SHP77 treated with DMSO at 0.1 percent for 48 hours (cell line): ENCODE results near the gene OTOGL.
"Not testable (repeated sequence)": the region's sequence is repeated elsewhere in the genome, so short reads cannot be mapped to it uniquely, and the experiment has no call there.

Experiments
- DNase-seq: peaks from one replicate; lab custom pipeline; 2025; lab: John Stamatoyannopoulos, UW

The OTOGL gene

DNA sequence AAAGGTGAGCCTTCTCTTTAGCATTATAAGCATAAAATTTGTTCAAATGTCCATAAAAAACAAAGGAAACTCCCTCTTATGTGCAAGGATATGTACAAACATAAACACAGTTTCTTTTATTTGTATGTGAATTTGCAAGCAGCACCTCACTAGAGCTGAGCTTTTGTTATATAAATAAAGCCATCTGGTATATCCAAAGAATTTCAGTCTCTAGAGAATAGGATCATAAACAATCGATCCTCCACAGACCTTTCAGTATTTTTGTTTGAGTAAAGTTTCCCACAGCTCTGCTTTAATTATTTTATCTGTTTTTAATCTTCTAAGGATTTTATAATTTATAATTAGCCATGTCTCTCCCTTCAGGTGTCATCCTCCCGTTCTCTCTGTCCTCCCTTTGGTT is 89.2 kb downstream of the OTOGL start:
- DNase-seq = no peak

DNA sequence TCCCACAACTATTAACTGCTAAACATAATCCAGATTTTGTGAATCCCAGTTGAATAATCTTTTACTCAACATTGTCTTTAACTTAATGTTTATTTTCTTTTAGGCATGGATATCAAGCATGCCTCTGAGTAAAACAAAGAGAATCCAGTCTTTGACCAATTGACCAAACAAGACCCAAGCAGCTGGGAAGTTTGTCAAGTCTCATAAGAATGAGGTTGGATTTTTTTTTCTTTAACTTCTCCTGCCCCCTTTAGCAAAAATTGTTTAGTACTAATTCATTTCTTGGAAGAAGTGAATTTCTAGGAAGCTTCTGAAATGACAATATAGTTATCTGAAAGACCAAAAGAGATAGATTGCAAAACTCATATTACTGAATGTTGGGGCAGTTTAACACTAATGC is 89.9 kb downstream of the OTOGL start:
- DNase-seq = no peak

DNA sequence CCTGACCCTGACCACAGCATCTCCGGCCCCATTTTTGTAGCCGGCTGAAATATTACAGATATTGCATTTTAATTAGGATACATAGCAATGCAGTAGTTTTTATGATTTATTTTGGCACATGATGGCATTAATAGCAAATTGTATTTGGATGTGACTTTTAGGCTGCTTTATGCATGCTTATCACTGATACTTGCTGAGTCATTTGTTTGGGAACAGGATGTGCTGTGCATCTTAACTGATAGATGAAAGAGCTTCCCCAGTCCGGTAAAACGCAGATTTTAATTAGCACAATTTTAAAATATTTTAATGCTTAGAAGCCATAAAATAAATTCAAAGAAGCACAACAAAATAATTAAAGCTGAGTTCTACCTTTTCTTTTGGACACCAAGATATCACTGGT is 90.7 kb downstream of the OTOGL start:
- DNase-seq = no peak

DNA sequence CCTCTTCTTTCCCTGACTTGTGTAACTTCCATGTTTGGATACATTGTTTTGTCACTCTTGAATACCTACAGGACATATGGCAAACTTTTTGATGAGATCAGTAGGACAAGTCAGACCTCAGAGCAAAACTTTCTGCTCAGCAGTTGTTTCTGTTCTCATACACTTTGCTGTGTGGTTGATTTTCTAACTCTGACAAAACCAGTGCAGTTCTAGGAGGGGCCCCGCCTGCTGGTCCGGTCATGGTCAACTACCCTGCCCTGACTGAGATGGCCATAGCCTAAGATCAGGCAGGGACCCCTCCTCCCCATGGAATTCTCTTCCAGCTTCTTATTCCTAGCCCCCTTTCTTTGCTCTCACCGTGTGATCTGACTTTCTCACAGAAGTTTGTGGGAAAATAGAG is 92.8 kb downstream of the OTOGL start:
- no peak for DNase-seq

DNA sequence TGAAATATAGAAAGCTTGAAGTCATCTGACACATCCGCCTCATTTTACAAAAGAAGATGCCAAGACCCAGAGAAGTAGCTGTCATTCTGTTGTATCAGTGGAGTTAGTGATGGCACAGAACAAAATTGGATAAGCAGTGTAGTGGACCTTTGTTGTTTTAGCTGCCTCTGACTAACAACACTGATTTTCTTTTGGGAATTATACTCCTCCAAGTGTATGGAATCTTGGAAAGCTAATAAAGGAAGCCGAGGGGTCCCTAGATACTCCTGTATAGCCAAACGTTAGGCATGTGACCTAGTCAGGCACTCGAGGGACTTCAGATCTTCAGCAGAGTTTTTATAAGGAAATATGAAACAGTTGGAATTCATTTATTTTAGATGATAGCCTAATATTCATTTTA is 94.5 kb downstream of the OTOGL start:
- no peak for DNase-seq

DNA sequence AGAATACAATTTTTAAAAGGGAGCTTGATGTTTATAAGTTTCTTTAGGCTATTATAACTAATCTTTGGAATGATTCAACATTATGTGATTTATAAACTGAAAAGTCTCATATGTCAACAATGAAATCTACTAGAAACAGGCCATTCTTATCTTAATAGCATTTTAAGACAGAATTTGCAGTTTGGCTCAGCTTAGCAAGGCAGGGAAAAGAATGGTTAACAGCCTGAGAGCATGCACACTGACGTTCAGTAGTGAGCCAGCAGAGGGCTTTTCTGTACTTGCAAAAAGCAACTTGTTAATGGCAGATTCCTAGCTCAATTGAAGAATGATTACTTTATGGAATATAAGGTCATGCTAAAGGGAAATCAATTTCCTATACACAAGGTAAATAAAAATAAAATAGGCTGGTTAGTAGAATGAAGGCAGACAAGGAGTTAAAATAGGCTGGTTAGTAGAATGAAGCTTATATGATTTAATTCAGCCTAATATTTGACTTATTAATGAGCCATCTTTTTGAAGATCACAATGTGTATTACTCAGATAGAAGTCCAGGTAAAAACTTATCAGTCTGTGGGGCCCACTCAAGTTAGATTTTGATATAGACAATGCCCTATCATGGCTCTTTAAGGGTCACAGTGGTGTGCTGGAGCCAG is 95.9 kb downstream of the OTOGL start:
- DNase-seq = peak; percentile 11

DNA sequence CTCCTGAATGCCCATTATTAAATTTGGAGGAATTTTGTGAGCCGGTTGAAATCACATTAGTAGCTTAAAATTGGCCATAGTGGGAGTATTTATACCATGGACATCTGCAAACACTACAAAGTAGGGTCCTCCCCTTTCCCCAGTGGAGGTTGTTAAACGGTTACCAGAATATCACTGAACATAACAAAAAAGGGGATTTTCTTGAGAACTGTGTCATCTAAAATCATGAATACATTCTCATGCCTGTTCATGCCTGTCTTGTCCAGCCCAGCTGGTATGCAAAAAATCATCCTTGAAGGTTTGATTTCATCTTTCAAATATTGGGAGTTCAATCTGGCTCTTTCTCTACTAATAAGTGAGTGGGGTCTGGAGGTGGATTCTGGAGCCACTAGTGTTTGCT is 96.4 kb downstream of the OTOGL start:
- no peak for DNase-seq

DNA sequence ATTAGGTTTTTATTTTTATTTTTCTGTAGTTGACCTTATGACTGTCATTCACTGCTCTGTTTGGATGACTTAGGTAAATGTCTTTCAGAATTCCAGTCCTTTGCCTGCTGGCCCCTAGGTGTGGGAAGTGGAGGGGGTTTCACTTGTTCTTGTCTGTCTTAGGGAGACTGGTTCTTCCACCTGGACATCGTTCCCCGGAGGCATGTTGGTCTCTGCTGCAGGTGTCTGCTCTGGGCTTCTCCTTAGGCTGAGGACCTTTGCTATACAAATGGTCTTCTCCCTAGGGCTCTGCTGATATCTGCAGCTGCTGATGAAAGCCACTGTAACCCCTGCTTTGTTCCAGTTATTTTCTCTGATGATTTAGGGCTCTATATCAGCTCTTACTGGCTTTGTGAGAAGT is 97.1 kb downstream of the OTOGL start:
- DNase-seq = no peak

DNA sequence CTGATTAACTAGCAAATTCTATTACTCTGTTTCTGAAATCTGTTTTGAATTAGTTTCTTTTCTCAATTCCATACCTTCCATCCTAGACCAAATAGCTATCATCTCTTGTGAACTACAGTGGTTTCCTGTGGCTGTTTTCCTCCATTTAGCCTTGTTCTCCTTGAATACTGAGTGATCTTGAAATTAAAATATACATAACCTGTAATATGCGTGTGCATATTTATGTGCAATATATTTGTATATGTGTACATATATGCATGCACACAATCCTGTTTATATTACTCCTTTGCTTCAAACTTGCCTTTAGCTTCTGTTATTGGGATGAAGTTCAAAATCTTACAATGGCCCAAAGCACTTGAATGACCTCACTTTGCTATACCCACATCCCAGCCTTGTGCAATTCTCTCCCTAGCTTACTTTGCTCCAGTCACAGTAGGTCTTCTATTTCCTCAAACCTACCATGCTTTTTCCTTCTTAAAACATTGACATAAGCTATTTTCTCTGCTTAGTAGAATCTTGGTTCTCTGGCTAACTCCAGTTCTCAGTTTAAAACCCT is 99.5 kb downstream of the OTOGL start:
- DNase-seq = no peak

DNA sequence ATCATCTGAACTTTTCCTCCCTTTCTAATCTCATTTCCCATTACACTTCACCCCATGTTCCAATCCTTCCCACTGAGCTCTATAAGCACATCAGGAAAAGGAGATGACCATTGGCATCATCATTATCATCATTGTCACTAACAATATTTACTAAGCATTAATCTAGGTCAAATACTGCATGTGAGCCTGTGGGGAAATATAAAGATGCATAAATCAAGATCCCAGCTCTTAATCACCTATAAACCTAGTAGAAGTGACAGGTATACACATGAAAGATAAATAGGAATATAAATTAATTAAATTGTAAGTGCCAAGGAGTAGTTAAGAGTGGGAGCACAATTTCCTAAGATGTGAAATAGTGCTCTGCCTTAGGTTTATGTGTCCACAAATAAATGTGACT is 100.6 kb downstream of the OTOGL start:
- no peak for DNase-seq

DNA sequence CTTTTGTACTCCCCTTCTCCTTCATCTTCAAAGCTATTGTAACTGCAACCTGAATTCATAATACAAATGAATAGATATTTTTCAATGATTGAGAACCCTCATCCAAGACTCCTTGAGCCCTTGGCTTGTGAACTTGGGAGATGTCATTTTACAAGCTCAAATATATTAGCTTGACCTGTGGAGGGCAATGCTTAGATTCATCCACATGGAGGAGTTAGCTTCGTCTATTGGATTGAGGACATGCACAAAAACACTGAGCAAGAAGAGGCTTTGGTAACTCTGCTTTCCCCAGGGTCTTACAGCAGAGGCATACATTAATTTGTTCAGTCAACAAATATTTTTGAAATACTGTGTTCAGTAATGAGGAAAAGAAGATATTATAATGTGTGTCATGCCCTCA is 101.1 kb downstream of the OTOGL start:
- DNase-seq = no peak

DNA sequence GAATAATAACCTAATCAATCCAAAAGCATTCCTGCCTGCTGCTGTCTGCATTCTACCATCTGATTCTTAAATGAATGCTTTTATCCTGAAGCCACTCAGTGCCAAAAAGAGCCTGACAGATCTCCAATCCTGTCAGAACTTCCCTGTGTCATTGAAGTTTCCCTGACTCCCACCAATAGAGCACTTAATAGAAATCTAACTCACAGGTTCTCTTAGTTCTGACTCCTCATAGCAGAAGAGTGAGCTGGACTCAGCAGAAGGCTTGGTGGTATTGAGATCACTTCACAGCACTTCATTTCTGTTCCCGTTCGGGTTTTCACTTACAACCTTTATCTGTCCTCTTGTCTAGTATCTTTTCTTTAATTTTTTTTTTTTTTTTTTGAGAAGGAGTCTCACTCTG is 102.6 kb downstream of the OTOGL start:
- DNase-seq = no peak

DNA sequence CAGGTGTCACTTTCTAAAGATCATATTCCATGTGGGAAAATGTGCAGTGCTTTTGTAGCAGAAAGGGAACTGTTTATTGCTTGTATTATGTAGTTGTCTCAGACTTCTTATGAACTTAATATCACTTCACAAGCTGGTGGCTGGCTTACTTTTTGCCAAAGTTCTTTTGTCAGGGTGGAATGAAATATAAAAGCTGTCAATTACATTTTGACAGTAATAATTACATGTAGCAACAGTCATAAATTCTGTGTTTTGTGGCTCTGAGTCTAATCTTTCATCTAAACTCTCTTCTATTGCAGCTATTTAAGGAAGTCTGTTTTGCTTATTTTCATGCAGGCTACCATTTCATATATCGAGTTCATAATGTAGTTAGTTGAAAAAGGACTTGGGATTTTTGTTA is 106.6 kb downstream of the OTOGL start:
- no peak for DNase-seq

DNA sequence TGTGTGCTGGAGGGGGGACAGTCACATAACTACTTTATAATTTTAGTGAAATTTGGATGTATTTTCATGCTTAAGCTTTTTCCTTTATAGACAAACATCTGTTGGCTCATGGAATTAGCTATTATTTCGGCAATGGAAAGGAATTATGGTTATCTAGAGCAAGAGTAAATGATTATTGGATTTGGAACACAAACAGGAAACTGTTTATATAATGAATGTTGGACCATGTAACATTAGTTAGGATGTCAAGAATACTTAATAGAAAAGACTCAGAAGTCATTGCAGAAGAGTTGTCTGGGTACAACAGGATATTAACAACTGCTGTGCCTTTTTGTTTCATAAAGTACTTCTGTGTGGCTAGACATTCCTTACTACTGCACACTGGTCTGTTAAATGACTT is 108.7 kb downstream of the OTOGL start:
- DNase-seq = no peak

DNA sequence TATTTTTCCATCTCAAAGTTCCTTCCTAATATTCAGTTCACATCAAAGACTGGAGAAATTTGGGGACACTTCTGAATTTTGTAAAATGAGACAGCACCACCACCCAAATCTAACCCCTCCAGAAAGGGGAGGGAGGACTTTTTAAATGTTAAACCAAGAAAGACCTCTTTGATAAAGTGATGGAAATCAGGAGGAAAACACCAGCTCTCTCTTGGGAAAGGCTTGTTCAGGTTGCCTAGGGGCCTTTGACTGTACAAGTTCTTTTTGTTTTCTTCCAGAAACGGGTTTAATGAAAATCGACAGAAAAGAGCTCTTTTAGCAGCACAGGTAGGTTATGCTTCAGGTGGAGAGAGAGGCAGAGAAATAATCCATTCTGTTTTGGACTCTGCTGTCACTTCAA is 112.3 kb downstream of the OTOGL start:
- no peak for DNase-seq

DNA sequence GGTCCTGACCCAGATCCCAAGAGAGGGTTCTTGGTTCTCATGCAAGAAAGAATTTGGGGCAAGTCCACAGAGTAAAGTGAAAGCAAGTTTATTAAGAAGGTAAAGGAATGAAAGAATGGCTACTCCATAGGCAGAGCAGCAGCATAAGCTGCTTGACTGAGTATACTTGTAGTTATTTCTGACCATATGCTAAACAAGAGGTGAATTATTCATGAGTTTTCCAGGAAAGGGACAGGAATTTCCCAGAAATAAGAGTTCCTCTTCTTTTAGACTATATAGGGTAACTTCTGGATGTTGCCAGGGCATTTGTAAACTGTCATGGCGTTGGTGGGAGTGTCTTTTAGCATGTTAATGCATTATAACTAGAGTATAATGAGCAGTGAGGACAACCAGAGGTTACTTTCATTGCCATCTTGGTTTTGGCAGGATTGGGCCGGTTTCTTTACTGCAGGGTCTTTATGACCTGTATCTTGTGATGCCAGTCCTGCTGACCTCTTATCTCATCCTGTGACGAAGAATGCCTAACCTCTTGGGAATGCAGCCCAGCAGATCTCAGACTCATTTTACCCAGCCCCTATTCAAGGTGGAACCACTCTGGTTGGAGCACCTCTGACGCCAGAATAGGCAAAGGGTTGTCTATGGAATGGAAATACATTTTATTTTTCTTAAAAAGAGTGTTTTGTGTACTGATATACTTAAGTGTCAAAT is 113.8 kb downstream of the OTOGL start:
- no peak for DNase-seq

DNA sequence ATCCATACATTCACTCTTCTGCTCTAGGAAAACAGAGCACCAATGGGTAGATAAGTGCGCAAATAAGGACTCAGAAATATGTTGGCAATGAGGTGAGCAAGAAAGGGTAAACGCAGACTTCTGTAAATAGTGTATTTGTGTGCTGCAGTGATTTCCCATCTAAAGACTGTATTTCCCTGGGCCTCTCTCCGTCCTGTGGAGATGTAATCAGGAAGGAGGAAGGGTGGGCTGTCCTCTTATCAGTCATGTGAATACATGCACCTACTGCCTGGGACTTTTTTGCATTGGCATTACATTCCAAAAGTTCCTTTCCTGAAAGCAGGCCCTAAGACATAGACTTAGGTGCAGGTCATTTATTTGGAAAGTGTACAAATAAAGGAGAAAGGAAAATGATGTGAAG is 114.5 kb downstream of the OTOGL start:
- DNase-seq = no peak

DNA sequence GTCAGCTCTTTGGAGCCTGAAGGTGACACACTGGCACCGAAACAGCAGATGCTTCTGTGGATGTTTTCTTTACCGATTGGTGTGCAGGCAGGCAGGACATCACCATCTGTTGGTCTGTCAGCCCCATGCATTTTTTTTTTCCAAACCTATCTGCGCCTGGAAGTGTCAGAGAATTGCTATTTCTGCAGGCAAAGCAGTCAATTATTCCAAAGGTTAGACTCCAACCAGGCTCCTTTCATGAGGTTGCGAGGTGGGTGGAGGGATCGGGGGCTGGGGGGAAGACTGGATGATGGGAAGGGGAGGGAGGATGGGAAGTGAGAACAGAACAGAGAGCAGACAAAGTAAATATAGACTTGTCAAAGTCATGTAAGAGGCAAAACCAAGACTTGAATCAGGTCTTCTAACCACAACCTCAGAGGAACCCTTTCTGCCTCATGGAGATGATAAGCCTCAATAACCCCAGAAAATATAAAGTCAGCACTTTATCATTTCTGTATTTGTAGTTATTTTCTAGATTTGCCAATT is 117.7 kb downstream of the OTOGL start:
- DNase-seq = no peak

DNA sequence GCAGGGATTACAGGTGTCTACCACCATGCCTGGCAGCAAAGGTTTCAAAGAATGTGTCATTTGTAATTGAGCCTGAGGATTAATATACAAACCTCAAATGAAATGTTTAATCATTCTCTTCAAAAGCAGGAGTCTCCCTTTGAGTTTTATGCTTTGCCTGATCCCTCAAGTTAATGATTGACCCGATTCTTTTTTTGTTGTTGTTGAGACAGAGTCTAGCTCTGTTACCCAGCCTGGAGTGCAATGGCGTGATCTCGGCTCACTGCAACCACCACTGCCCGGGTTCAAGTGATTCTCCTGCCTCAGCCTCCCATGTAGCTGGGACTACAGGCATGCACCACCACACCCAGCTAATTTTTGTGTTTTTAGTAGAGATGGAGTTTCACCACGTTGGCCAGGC is 119.6 kb downstream of the OTOGL start:
- not testable (repeated sequence) for DNase-seq

DNA sequence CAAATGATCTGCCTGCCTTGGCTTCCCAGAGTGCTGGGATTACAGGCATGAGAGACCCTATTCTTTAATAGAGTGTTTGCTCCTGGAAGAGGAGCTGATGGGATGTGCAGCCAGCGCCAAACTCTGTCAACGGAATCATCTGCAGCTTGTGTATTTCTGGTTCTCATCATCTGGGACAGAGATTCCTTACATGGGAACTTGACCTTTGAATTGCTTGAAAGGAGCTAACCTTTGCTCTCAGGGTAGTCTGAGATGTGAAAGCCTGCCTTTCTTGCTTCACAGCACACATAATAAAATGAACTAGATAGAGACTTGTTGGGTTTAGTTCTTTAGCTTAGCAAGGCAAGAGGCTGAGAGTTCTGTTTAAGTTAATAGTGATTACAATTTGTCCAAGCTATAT is 120.0 kb downstream of the OTOGL start:
- no peak for DNase-seq

DNA sequence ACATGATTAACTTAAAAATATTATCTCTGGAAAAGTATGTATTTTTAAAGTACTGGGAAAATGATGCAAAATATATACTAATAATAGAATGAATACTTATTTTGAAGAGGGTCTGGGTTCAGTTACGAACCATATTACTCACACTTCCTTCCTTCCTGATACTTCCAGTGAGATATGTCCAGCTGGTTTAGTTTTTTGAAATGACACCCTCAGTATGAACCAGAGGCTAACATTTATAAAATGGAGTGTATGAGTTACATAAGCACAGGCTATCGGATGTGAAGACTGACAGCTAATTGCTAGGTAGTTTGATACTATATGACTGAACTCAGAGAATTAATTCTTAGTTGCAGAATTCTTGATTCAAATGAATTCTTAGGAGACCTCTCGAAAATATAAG is 122.9 kb downstream of the OTOGL start:
- DNase-seq = no peak

DNA sequence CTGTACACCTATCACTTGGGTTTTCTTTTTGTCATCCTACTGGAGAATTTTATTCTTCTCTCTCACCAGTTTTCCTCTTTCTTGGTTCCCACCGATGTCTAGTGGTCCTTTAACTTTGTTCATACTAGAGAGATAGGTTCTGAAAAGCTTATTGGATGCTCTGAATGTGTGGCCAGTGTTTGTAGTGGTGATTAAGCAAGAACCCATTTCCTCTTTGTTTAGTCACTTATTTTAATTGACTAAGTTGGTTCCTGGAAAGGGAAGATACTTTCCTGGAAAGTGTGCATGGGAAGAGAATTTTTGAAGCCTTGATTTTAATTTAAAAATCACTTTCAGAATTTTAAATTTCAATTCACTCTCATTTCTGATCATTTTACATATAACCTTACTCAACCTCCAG is 127.2 kb downstream of the OTOGL start:
- DNase-seq = no peak

DNA sequence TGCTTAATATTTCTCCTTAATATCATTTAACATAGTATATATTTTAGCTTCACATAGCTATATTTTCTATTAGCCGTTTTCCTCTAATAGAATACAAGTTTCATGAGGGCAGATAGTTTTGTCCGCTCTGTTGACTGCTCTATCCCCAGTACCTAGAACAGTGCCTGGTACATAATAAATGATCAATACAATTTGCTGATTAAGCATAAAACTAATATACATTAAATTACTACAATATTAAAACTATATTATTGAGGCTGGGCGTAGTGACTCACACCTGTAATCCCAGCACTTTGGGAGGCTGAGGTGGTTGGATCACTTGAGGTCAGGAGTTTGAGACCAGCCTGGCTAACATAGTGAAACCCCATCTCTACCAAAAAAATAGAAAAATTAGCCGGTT is 128.6 kb downstream of the OTOGL start:
- not testable (repeated sequence) for DNase-seq

DNA sequence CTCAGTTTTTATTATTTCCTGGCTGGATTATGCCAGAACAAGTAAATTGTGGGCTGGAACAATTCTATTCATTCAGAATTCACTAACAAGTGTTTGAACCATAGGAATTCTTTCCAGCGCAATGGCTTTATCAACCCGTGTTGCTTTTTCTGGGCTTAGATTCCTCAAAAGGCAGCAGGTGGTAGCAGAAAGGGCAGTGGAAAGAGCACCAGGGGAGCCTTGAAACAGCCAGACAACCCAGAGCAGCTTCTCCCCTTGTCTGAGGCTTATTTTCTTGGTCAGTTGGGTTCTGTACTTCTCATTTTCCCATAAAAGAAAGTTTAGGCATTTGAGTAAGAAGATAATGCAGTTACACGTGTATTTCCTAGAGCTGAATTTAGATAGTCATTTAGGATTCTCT is 130.7 kb downstream of the OTOGL start:
- DNase-seq = no peak
